NCI-H1105 treated with DMSO at 0.1 percent for 48 hours (cell line): Measurements from ENCODE around the gene KRTAP10-3.
"Not testable (repeated sequence)": the region's sequence is repeated elsewhere in the genome, so short reads cannot be mapped to it uniquely, and the experiment has no call there.

Experiments used
- DNase-seq: peaks from one replicate; lab custom pipeline; 2025; lab: John Stamatoyannopoulos, UW

The KRTAP10-3 gene

GRCh38 chr21:44558695-44559094 is at the start of gene KRTAP10-3:
Gene KRTAP10-3 (minus strand): TSS chr21:44558795. CDS start chr21:44558715, 80 bp downstream.
- DNase-seq, result no peak

- no peak for DNase-seq
Observed at GRCh38 chr21:44606495-44606894, 47.9 kb upstream of the KRTAP10-3 start.

GRCh38 chr21:44603911-44604310 is 45.3 kb upstream of the KRTAP10-3 start:
- no peak for DNase-seq

GRCh38 chr21:44603109-44603875 is 44.7 kb upstream of the KRTAP10-3 start:
- DNase-seq, result no peak

GRCh38 chr21:44602463-44602850 is 43.9 kb upstream of the KRTAP10-3 start:
- no peak for DNase-seq

GRCh38 chr21:44601596-44602462 is 43.2 kb upstream of the KRTAP10-3 start:
- no peak for DNase-seq

GRCh38 chr21:44601091-44601490 is 42.5 kb upstream of the KRTAP10-3 start:
- DNase-seq, result not testable (repeated sequence)

- not testable (repeated sequence) for DNase-seq
Observed at GRCh38 chr21:44600118-44600978, 41.8 kb upstream of the KRTAP10-3 start, which contains the start of gene KRTAP10-7. Gene KRTAP10-7 (plus strand): TSS chr21:44600597. CDS start chr21:44600622, 25 bp downstream.

- no peak for DNase-seq
Observed at GRCh38 chr21:44599264-44600029, 40.9 kb upstream of the KRTAP10-3 start.

- DNase-seq, result no peak
Observed at GRCh38 chr21:44598061-44598460, 39.5 kb upstream of the KRTAP10-3 start.

- no peak for DNase-seq
Observed at GRCh38 chr21:44596068-44596725, 37.6 kb upstream of the KRTAP10-3 start.

- DNase-seq, result no peak
Observed at GRCh38 chr21:44595524-44595923, 36.9 kb upstream of the KRTAP10-3 start.

GRCh38 chr21:44594406-44594916 is 35.9 kb upstream of the KRTAP10-3 start:
- no peak for DNase-seq

- DNase-seq, result no peak
Observed at GRCh38 chr21:44593598-44594405, 35.2 kb upstream of the KRTAP10-3 start.

- no peak for DNase-seq
Observed at GRCh38 chr21:44592446-44593311, 34.1 kb upstream of the KRTAP10-3 start, which contains the start of gene KRTAP10-6. Gene KRTAP10-6 (minus strand): TSS chr21:44592505. CDS start chr21:44592484, 21 bp downstream.

- DNase-seq, result not testable (repeated sequence)
Observed at GRCh38 chr21:44591801-44592130, 33.2 kb upstream of the KRTAP10-3 start.

GRCh38 chr21:44590897-44591800 is 32.6 kb upstream of the KRTAP10-3 start:
- not testable (repeated sequence) for DNase-seq
